Glutamatergic neuron (in vitro differentiated cells): ENCODE results near the gene PALD1. TPM values are rescaled to one million over a fixed set of nuclear protein-coding genes. Genes with fewer than 3 reads are reported as not detected.

ENCODE experiments used
- DNase-seq: peaks from one replicate; pipeline ENCODE4 v3.0.0; 2022
- H3K27ac Mint-ChIP-seq: one replicate; pipeline ENCODE4 v1.8.0; 2020; ENCODE audit warnings: mild to moderate bottlenecking, mixed read lengths, inconsistent platforms; ENCODE audit not compliant: unreplicated experiment
- H3K27me3 Mint-ChIP-seq: one replicate; pipeline ENCODE4 v1.8.0; 2020; ENCODE audit warnings: mild to moderate bottlenecking, moderate library complexity, mixed read lengths, inconsistent platforms; ENCODE audit not compliant: unreplicated experiment
- H3K36me3 Mint-ChIP-seq: one replicate; pipeline ENCODE4 v1.8.0; 2020; ENCODE audit warnings: mild to moderate bottlenecking, mixed read lengths, inconsistent platforms; ENCODE audit not compliant: unreplicated experiment
- H3K4me1 Mint-ChIP-seq: one replicate; pipeline ENCODE4 v1.8.0; 2020; ENCODE audit warnings: mild to moderate bottlenecking, low read depth, mixed read lengths, inconsistent platforms; ENCODE audit not compliant: unreplicated experiment
- H3K4me3 Mint-ChIP-seq: one replicate; pipeline ENCODE4 v1.8.0; 2020; ENCODE audit warnings: mild to moderate bottlenecking, mixed read lengths, inconsistent platforms; ENCODE audit not compliant: unreplicated experiment
- H3K9me3 Mint-ChIP-seq: one replicate; pipeline ENCODE4 v1.8.0; 2020; ENCODE audit warnings: mild to moderate bottlenecking, moderate library complexity, mixed read lengths, inconsistent platforms; ENCODE audit not compliant: unreplicated experiment
- CTCF ChIP-seq: fragments of 200-600 bp; sonication (generic); IDR thresholded peaks from one replicate; pipeline ENCODE4 v1.5.0; 2021; ENCODE audit not compliant: partially characterized antibody, unreplicated experiment
- total RNA-seq: library from RNA; stranded (reverse); fragmentation: NEBNext Ultra II Directional; extraction: Animal tissue kit (Norgen Biotek cat#: 25700); gene quantifications from one replicate; pipeline ENCODE4 v1.2.1, GENCODE V29; 2021; ENCODE audit not compliant: unreplicated experiment

PALD1 gene
- total RNA-seq, 1 donor from 2014 or later, result 15.5 TPM

- no peaks in the 10 kb centered on the region for H3K36me3 Mint-ChIP-seq
- DNase-seq, result no peak
Measured at GRCh38 chr10:70433581-70434280, 44.8 kb upstream of the PALD1 start.

GRCh38 chr10:70435241-70436085, 43.1 kb upstream of the PALD1 start:
- H3K4me3 Mint-ChIP-seq, result no peak overlapping the region
- H3K27me3 Mint-ChIP-seq, result peaks cover 16% of the 10 kb centered on the region
- H3K27ac Mint-ChIP-seq, result no peak overlapping the region
- H3K4me1 Mint-ChIP-seq, result no peaks in the 10 kb centered on the region
- no peak for DNase-seq
- no peak for TF ChIP-seq CTCF
- peaks cover 2% of the 10 kb centered on the region for H3K9me3 Mint-ChIP-seq
- no peaks in the 10 kb centered on the region for H3K36me3 Mint-ChIP-seq

More at GRCh38 chr10:70433581-70434280, 44.8 kb upstream of the PALD1 start:
- no peak overlapping the region for H3K27ac Mint-ChIP-seq
- H3K4me1 Mint-ChIP-seq, result no peaks in the 10 kb centered on the region
- no peak for TF ChIP-seq CTCF
- H3K27me3 Mint-ChIP-seq, result peaks cover 10% of the 10 kb centered on the region
- H3K9me3 Mint-ChIP-seq, result peaks cover 2% of the 10 kb centered on the region
- H3K4me3 Mint-ChIP-seq, result no peak overlapping the region

GRCh38 chr10:70437721-70438120, 40.8 kb upstream of the PALD1 start:
- no peaks in the 10 kb centered on the region for H3K36me3 Mint-ChIP-seq
- H3K4me1 Mint-ChIP-seq, result peaks cover 4% of the 10 kb centered on the region
- no peak for TF ChIP-seq CTCF
- no peak for DNase-seq
- no peak overlapping the region for H3K4me3 Mint-ChIP-seq
- H3K27me3 Mint-ChIP-seq, result peaks cover 22% of the 10 kb centered on the region
- H3K9me3 Mint-ChIP-seq, result peaks cover 5% of the 10 kb centered on the region
- H3K27ac Mint-ChIP-seq, result no peak overlapping the region

- TF ChIP-seq CTCF, result no peak
- no peaks in the 10 kb centered on the region for H3K36me3 Mint-ChIP-seq
- peaks cover 3% of the 10 kb centered on the region for H3K9me3 Mint-ChIP-seq
- H3K27ac Mint-ChIP-seq, result no peak overlapping the region
- peak; percentile 23 for DNase-seq
- peak overlapping the region; percentile 75 for H3K4me3 Mint-ChIP-seq
- H3K4me1 Mint-ChIP-seq, result peaks cover 4% of the 10 kb centered on the region
- peaks cover 26% of the 10 kb centered on the region for H3K27me3 Mint-ChIP-seq
Measured at GRCh38 chr10:70440296-70441160, 38.0 kb upstream of the PALD1 start.
